SU-DHL-6 (cell line): ENCODE results near the gene ARHGAP1.

Experiments
- H2AFZ ChIP-seq: fragments of 200-600 bp; sonication (generic); 2 replicates; pipeline ENCODE4 v1.6.1; 2014; ENCODE audit warnings: low read depth, mild to moderate bottlenecking, moderate library complexity, mixed read lengths, antibody characterized with exemption, low read length; ENCODE audit not compliant: severe bottlenecking
- H3F3A ChIP-seq: fragments of 200-600 bp; shearing (Covaris generic); 2 replicates; pipeline ENCODE4 v1.6.0; 2016; ENCODE audit warnings: antibody characterized with exemption, mild to moderate bottlenecking; ENCODE audit not compliant: insufficient read depth
- H3K27ac ChIP-seq: fragments of 200-600 bp; sonication (generic); 2 replicates; pipeline ENCODE4 v1.5.1; 2016; ENCODE audit warnings: low read depth, mild to moderate bottlenecking, low read length, moderate library complexity, mixed read lengths
- H3K27me3 ChIP-seq: fragments of 200-600 bp; sonication (generic), shearing (Covaris generic); 2 replicates; pipeline ENCODE4 v1.6.0; 2014; ENCODE audit warnings: mild to moderate bottlenecking, low read length
- H3K36me3 ChIP-seq: fragments of 200-600 bp; sonication (generic); 2 replicates; pipeline ENCODE4 v1.6.1; 2014; ENCODE audit warnings: mild to moderate bottlenecking, low read length, mixed read lengths
- H3K4me2 ChIP-seq: fragments of 300-600, 200-600 bp; shearing (Covaris generic), sonication (generic); 2 replicates; pipeline ENCODE4 v1.6.0; 2014; ENCODE audit warnings: low read length, low read depth, mild to moderate bottlenecking; ENCODE audit not compliant: poor library complexity, severe bottlenecking
- H3K4me3 ChIP-seq: fragments of 200-600 bp; sonication (generic); 2 replicates; pipeline ENCODE4 v1.5.1; 2014; ENCODE audit warnings: antibody characterized with exemption, low read length, mild to moderate bottlenecking, mixed read lengths; ENCODE audit not compliant: insufficient read depth, poor library complexity, severe bottlenecking
- H3K79me2 ChIP-seq: fragments of 200-600 bp; sonication (generic); 2 replicates; pipeline ENCODE4 v1.6.1; 2014; ENCODE audit warnings: mild to moderate bottlenecking, low read length, moderate library complexity; ENCODE audit not compliant: insufficient read depth
- H3K9ac ChIP-seq: fragments of 200-600 bp; sonication (generic); 2 replicates; pipeline ENCODE4 v1.7.0; 2014; ENCODE audit warnings: mild to moderate bottlenecking, low read length
- H3K9me2 ChIP-seq: fragments of 200-600 bp; sonication (generic); replicated peaks from 2 replicates; pipeline ENCODE4 v1.6.1; 2014; ENCODE audit warnings: low read length; ENCODE audit not compliant: insufficient read depth
- H3K9me3 ChIP-seq: fragments of 200-600 bp; sonication (generic); 2 replicates; pipeline ENCODE4 v1.6.1; 2014; ENCODE audit warnings: low read length, mixed read lengths; ENCODE audit not compliant: insufficient read depth
- H4K20me1 ChIP-seq: fragments of 200-600 bp; sonication (generic); 2 replicates; pipeline ENCODE4 v1.6.1; 2014; ENCODE audit warnings: low read depth, mild to moderate bottlenecking, antibody characterized with exemption, low read length, moderate library complexity, mixed read lengths
- CTCF ChIP-seq: fragments of 200-600 bp; sonication (generic); IDR thresholded peaks from one replicate; pipeline ENCODE4 v1.5.1; 2017; ENCODE audit warnings: antibody characterized with exemption, mild to moderate bottlenecking, low read length, moderate library complexity; ENCODE audit not compliant: insufficient read depth, poor library complexity, severe bottlenecking
- EZH2phosphoT487 ChIP-seq: fragments of 200-600 bp; sonication (generic), shearing (Covaris generic); conservative IDR thresholded peaks from 2 replicates; pipeline ENCODE4 v1.6.1; 2018; ENCODE audit warnings: mild to moderate bottlenecking, antibody characterized with exemption, low read length, moderate library complexity, mixed read lengths

The ARHGAP1 gene

DNA sequence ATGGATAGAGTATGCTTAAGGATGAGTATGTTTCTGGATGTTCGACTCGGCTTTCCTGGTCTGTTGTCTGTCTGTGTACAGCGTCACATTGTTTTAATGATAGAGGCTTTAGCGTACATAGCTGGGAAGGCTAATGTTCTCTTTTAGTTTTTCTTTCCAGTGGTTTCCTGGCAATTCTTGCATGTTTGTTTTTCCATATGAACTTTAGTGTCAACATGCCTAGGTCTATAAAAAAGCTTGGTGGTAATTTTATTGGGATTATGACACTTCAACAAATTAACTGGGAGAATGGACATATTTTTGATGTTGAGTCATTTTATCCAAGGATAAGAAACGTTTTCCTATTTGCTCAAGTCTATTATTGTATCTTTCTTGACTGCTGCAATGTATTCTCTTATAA lies 36.2 kb upstream of the ARHGAP1 start:
- H4K20me1 ChIP-seq, result no peaks in the 10 kb centered on the region
- H3K27ac ChIP-seq, result no peak overlapping the region
- no peaks in the 10 kb centered on the region for H3K79me2 ChIP-seq
- H3K36me3 ChIP-seq, result no peaks in the 10 kb centered on the region
- no peaks in the 10 kb centered on the region for H3K27me3 ChIP-seq
- H3K4me2 ChIP-seq, result no peak overlapping the region
- H3F3A ChIP-seq, result no peaks in the 10 kb centered on the region
- H3K4me3 ChIP-seq, result no peak overlapping the region
- no peak for TF ChIP-seq CTCF
- TF ChIP-seq EZH2phosphoT487, result no peak
- no peak overlapping the region for H3K9ac ChIP-seq
- no peaks in the 10 kb centered on the region for H3K9me2 ChIP-seq
- H2AFZ ChIP-seq, result no peak overlapping the region
- H3K9me3 ChIP-seq, result no peaks in the 10 kb centered on the region

- Histone ChIP-seq H3K27ac (no peak overlapping the region), H2AFZ (no peak overlapping the region), H3K9me3 (no peaks in the 10 kb centered on the region), H3K36me3 (no peaks in the 10 kb centered on the region), H3K4me3 (no peak overlapping the region), H3K4me2 (no peak overlapping the region), H3K27me3 (no peaks in the 10 kb centered on the region), H3F3A (no peaks in the 10 kb centered on the region), H3K79me2 (no peaks in the 10 kb centered on the region), H4K20me1 (no peaks in the 10 kb centered on the region), H3K9ac (no peak overlapping the region), H3K9me2 (no peaks in the 10 kb centered on the region)
- TF ChIP-seq EZH2phosphoT487, result no peak
- no peak for TF ChIP-seq CTCF
Observed at GRCh38 chr11:46736146-46736545, 35.7 kb upstream of the ARHGAP1 start.

DNA sequence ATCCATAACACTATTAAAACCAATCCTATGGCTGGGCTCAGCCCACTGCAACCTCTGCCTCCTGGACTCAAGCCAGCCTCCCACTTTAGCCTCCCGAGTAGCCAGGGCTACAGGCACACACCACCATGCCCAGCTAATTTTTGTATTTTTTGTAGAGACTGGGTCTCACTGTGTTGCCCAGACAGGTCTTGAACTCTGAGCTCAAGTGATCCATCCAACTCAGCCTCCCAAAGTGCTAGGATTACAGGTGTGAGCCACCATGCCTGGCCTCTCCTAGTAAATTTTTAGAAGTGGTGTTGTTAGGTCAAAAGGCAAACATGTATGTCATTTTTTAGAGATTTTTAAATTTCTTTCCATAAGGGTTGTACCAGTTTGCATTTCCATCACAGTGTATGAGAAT lies 32.8 kb upstream of the ARHGAP1 start:
- TF ChIP-seq EZH2phosphoT487, result no peak
- TF ChIP-seq CTCF, result no peak
- Histone ChIP-seq H3K9me3 (no peaks in the 10 kb centered on the region), H3K9ac (no peak overlapping the region), H2AFZ (no peak overlapping the region), H3K4me3 (no peak overlapping the region), H3K79me2 (no peaks in the 10 kb centered on the region), H3K36me3 (no peaks in the 10 kb centered on the region), H3K27me3 (no peaks in the 10 kb centered on the region), H3K27ac (no peak overlapping the region), H3K4me2 (no peak overlapping the region), H3F3A (no peaks in the 10 kb centered on the region), H3K9me2 (no peaks in the 10 kb centered on the region), H4K20me1 (no peaks in the 10 kb centered on the region)

DNA sequence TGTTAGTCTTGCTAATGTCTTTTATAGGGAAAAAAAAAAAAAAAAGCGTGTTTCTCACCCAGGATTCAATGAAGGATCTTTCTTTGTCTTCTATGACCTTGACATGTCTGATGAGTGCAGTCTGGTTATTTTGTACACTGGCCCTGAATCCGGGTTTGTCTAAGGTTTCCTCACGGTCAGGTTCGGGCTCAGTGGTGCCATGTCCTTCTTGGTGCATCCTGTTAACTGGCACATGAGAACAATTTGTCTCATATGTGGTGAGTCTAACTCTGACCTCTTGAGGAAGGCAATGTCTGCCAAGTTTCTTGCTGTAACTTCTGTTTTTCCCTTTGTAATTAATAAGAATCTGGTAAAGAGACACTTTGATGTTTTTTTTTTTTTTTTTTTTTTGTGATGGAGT lies 31.1 kb upstream of the ARHGAP1 start:
- H2AFZ ChIP-seq, result no peak overlapping the region
- H3K36me3 ChIP-seq, result no peaks in the 10 kb centered on the region
- H3K27me3 ChIP-seq, result no peaks in the 10 kb centered on the region
- H3K9ac ChIP-seq, result no peak overlapping the region
- H3K79me2 ChIP-seq, result no peaks in the 10 kb centered on the region
- TF ChIP-seq EZH2phosphoT487 (no peak), CTCF (no peak)
- H3K9me2 ChIP-seq, result no peaks in the 10 kb centered on the region
- H4K20me1 ChIP-seq, result no peaks in the 10 kb centered on the region
- no peaks in the 10 kb centered on the region for H3F3A ChIP-seq
- H3K4me3 ChIP-seq, result no peak overlapping the region
- H3K27ac ChIP-seq, result no peak overlapping the region
- H3K4me2 ChIP-seq, result no peak overlapping the region
- no peaks in the 10 kb centered on the region for H3K9me3 ChIP-seq
